ENCODE measurements around the gene CTNNA3. TPM values are rescaled to one million over a fixed set of nuclear protein-coding genes. Genes with fewer than 3 reads are reported as not detected.

CTNNA3 gene
- total RNA-seq, 2 donors from 2014 or later: 20.3 to 23.8 TPM

DNA sequence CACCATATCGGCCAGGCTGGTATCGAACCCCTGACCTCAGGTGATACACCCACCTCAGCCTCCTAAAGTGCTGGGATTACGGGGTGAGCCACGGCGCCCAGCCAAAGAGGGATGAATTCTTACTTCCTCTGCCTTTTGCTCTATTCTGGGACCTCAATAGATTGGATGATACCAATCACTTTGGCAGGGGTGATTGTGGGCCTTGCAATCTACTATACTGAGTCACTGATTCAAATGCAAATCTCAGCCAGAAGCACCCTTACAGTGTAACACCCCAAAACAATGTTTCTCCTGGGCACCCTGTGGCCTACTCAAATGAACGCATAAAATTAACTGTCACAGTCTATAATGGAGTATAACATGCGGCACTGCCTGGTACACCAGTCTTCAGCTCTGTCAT, 1366.8 kb downstream of the CTNNA3 start:
- TF ChIP-seq CTCF (IDR thresholded peaks at IDR 0.05): no peak
- H3K27ac ChIP-seq: no peak overlapping the region
- no peaks in the 10 kb centered on the region for H3K9me3 ChIP-seq
- no peak overlapping the region for H3K4me3 ChIP-seq
- H3K36me3 ChIP-seq: no peaks in the 10 kb centered on the region
- peaks cover 0 to 6% of the 10 kb centered on the region in 2 donors for H3K4me1 ChIP-seq
- DNase-seq (ENCODE audit: low spot score): no peak
- H3K27me3 ChIP-seq: no peaks in the 10 kb centered on the region

DNA sequence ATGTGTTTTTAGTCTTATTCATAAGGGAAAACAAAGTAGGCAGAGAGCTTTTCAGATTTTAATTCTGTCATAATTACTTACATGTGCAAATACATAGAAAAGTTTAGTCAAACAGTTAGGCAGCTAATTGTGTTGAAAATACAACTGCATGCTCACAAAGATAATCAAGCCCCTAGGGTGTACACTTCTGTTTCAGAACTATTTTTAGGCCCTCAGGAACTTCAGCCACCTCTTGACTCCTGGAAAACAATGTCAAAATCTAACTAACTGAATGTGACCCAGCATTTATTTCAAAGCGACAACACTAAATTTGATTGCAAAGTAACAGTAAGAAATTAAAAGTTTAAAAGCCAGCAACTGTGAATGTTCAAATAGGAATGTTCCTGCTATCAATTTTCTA, 1369.1 kb downstream of the CTNNA3 start:
- Histone ChIP-seq H3K27ac (peak overlapping the region in 1 of 2 donors; percentile 44), H3K27me3 (no peaks in the 10 kb centered on the region), H3K4me1 (peaks cover 0 to 13% of the 10 kb centered on the region in 2 donors), H3K36me3 (no peaks in the 10 kb centered on the region), H3K9me3 (no peaks in the 10 kb centered on the region), H3K4me3 (no peak overlapping the region)
- TF ChIP-seq CTCF (IDR thresholded peaks at IDR 0.05): no peak
- no peak for DNase-seq (ENCODE audit: low spot score)

DNA sequence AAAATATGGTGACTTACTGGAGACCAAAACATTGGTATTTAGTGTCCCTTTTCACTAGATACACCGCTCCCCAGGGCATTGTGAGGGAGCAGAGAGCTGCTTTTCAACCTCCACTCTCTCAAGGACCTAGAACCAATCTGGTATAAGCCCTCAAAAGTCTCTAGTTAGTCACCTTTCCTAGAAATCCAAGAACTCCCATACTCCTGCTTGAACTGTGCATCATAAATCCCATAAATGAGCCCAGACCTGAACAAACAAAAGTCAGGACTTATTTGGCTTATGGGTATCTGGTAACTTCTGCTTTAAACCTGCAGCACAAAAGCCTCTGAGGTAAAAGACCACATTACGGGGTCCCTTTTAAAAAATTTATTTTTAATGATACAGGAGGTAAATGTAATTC, 1373.2 kb downstream of the CTNNA3 start:
- Histone ChIP-seq H3K27me3 (no peaks in the 10 kb centered on the region), H3K27ac (peak overlapping the region in 1 of 2 donors; percentile 51), H3K4me3 (no peak overlapping the region), H3K36me3 (no peaks in the 10 kb centered on the region), H3K9me3 (no peaks in the 10 kb centered on the region), H3K4me1 (peaks cover 0 to 13% of the 10 kb centered on the region in 2 donors)
- no peak for TF ChIP-seq CTCF (IDR thresholded peaks at IDR 0.05)
- DNase-seq (ENCODE audit: low spot score): no peak

DNA sequence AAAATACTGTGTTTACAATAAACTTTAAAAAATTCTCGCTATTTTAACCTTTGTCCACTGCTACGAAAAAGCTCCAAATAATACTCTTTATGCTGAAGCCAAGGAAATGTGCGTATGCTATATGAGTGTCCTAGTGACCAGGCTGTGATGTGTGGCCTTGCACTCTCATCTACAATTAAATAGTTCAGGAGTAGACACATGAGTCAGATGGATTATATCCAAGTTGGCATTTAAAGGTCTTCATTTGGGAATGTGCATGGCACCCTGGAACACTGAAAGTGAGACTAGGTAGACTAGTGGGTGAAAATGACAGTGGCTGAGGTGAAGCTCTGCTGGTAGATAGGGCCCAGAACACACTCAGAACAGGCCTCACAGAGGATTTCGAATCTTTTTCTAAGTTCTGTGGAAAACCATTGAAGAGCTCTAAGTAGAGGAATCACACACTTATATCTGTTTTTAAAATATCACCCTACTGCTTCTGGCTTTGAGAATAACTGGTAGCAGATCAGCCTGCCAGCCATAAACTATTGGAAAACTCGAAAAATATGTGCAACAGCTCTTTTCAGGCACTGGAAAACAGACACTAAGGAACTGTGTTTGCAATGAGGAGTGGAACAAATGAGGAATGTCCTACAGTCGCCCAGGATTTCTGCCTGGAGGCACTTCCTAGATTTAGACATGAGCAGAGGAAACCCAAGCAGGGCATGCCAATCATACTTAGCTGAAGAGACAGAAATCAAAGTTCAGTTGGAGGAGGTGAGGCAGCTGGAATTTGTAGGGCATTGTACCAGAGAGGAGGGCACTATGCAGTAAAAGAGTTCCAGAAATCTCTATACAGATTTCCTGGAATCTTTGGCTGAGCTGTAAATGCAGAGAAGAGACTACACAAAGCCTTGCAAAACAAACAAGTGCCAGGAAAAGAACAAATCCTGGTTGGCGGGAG, 1374.0 kb downstream of the CTNNA3 start:
- no peak for TF ChIP-seq CTCF (IDR thresholded peaks at IDR 0.05)
- peaks cover 0 to 11% of the 10 kb centered on the region in 2 donors for H3K4me1 ChIP-seq
- peak overlapping the region; percentile 3 to 51 for H3K27ac ChIP-seq
- no peak for DNase-seq (ENCODE audit: low spot score)
- no peak overlapping the region for H3K4me3 ChIP-seq
- no peaks in the 10 kb centered on the region for H3K9me3 ChIP-seq
- H3K27me3 ChIP-seq: no peaks in the 10 kb centered on the region
- no peaks in the 10 kb centered on the region for H3K36me3 ChIP-seq

DNA sequence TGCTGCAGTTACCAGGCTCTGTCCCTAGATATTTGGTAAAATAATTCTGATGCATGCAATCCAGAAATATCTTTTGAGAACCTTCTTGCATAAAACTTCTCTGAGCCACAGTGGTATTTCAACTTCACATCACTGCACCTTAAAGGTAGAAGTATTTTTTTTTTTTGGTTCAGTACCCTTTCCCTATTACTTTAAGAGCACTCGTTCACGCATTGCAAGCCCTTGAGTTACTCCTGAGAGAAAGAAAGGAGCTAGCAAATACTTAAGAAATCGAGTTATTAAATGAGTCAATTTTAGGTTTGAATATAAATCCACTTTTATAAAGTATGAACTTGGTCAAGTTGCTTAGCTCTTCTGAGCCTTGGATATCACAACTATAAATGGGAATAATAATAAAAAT, 1377.2 kb downstream of the CTNNA3 start:
- no peak for DNase-seq (ENCODE audit: low spot score)
- H3K4me1 ChIP-seq: peaks cover 0 to 7% of the 10 kb centered on the region in 2 donors
- no peaks in the 10 kb centered on the region for H3K27me3 ChIP-seq
- H3K9me3 ChIP-seq: no peaks in the 10 kb centered on the region
- H3K36me3 ChIP-seq: no peaks in the 10 kb centered on the region
- H3K4me3 ChIP-seq: no peak overlapping the region
- no peak for TF ChIP-seq CTCF (IDR thresholded peaks at IDR 0.05)
- H3K27ac ChIP-seq: no peak overlapping the region

Data from right atrium auricular region (tissue), 2 donors.